Type B pancreatic cell (in vitro differentiated cells): ENCODE results near the gene TENM4. TPM values are rescaled to one million over a fixed set of nuclear protein-coding genes. Genes with fewer than 3 reads are reported as not detected.

Experiments
- DNase-seq: peaks from one replicate; pipeline ENCODE4 v3.0.0; 2021; ENCODE audit warnings: mixed read lengths; ENCODE audit not compliant: unreplicated experiment; ENCODE audit errors: extremely low spot score
- H3K27ac Mint-ChIP-seq: 2 replicates; pipeline ENCODE4 v1.8.0; 2021; ENCODE audit warnings: mild to moderate bottlenecking, mixed read lengths
- H3K27me3 Mint-ChIP-seq: 2 replicates; pipeline ENCODE4 v1.8.0; 2021; ENCODE audit warnings: mixed read lengths
- H3K36me3 Mint-ChIP-seq: 2 replicates; pipeline ENCODE4 v1.8.0; 2021; ENCODE audit warnings: mixed read lengths
- H3K4me1 Mint-ChIP-seq: one replicate; pipeline ENCODE4 v1.8.0; 2021; ENCODE audit warnings: mixed read lengths; ENCODE audit not compliant: unreplicated experiment
- H3K4me3 Mint-ChIP-seq: 2 replicates; pipeline ENCODE4 v1.8.0; 2021; ENCODE audit warnings: mild to moderate bottlenecking, mixed read lengths
- H3K9me3 Mint-ChIP-seq: 2 replicates; pipeline ENCODE4 v1.8.0; 2021; ENCODE audit warnings: mixed read lengths
- total RNA-seq: library from RNA; stranded (reverse); gene quantifications from 2 replicates; pipeline ENCODE4 v1.2.1, GENCODE V29; 2021; ENCODE audit warnings: low replicate concordance
- TF ChIP-seq, protein P1 (sequence below): fragments of 200-600 bp; sonication (generic); conservative IDR thresholded peaks from 2 replicates; pipeline ENCODE4 v1.5.0; 2021; ENCODE audit warnings: antibody characterized with exemption, mild to moderate bottlenecking

The TENM4 gene
- total RNA-seq, 1 donor from 2014 or later: 156 TPM

DNA sequence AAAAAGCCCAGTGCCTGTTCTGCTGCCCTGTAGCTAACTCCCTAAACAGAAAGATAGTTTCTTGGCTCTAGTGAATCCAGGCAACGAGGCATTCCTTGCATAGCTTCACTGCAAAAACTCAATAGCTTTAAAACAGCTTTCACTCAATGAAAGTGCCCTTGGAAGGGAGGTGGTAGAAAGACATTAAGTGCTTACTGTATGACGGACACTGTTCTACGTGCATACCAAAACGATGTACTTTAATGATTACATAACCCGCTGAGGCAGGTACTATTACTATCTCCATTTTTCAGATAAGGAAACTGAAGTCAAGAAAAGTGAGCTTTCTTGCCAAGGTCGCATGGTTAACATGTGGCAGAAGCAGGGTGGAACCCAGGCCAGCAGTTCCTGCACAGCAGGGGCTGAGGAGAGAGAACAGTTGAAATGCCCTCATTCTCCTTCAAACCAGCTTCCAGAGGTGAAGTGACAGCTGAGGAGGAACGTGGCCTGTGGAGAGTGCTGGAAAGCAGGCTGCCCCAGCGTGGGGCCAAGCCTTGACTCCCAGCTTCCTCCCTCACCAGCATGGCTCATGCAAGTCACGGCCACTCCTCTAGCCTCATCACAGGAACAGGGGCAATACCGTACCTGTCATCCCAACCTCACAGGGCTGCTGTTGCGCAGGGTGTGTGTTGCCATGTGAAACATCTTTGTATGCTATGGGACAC is 638.6 kb downstream of the TENM4 start:
- Mint-ChIP-seq H3K36me3 (peaks cover 23% of the 10 kb centered on the region), H3K27ac (peak overlapping the region; percentile 54), H3K4me3 (no peak overlapping the region), H3K9me3 (no peaks in the 10 kb centered on the region), H3K27me3 (no peaks in the 10 kb centered on the region), H3K4me1 (peaks cover 52% of the 10 kb centered on the region)
- TF ChIP-seq, protein P1, sequence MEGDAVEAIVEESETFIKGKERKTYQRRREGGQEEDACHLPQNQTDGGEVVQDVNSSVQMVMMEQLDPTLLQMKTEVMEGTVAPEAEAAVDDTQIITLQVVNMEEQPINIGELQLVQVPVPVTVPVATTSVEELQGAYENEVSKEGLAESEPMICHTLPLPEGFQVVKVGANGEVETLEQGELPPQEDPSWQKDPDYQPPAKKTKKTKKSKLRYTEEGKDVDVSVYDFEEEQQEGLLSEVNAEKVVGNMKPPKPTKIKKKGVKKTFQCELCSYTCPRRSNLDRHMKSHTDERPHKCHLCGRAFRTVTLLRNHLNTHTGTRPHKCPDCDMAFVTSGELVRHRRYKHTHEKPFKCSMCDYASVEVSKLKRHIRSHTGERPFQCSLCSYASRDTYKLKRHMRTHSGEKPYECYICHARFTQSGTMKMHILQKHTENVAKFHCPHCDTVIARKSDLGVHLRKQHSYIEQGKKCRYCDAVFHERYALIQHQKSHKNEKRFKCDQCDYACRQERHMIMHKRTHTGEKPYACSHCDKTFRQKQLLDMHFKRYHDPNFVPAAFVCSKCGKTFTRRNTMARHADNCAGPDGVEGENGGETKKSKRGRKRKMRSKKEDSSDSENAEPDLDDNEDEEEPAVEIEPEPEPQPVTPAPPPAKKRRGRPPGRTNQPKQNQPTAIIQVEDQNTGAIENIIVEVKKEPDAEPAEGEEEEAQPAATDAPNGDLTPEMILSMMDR: no peak
- DNase-seq: no peak

- H3K9me3 Mint-ChIP-seq: peaks cover 4% of the 10 kb centered on the region
- H3K4me3 Mint-ChIP-seq: peak overlapping the region; percentile 32
- peaks cover 57% of the 10 kb centered on the region for H3K4me1 Mint-ChIP-seq
- peak overlapping the region; percentile 54 for H3K27ac Mint-ChIP-seq
- TF ChIP-seq, protein P1: no peak
- peaks cover 21% of the 10 kb centered on the region for H3K36me3 Mint-ChIP-seq
- no peak for DNase-seq
- H3K27me3 Mint-ChIP-seq: no peaks in the 10 kb centered on the region
Measured at GRCh38 chr11:78801161-78801884, 639.5 kb downstream of the TENM4 start.

- H3K27me3 Mint-ChIP-seq: no peaks in the 10 kb centered on the region
- DNase-seq: no peak
- H3K27ac Mint-ChIP-seq: peak overlapping the region; percentile 54
- TF ChIP-seq, protein P1: no peak
- peaks cover 57% of the 10 kb centered on the region for H3K4me1 Mint-ChIP-seq
- no peak overlapping the region for H3K4me3 Mint-ChIP-seq
- peaks cover 19% of the 10 kb centered on the region for H3K36me3 Mint-ChIP-seq
- peaks cover 4% of the 10 kb centered on the region for H3K9me3 Mint-ChIP-seq
Measured at GRCh38 chr11:78800756-78801155, 640.1 kb downstream of the TENM4 start.

DNA sequence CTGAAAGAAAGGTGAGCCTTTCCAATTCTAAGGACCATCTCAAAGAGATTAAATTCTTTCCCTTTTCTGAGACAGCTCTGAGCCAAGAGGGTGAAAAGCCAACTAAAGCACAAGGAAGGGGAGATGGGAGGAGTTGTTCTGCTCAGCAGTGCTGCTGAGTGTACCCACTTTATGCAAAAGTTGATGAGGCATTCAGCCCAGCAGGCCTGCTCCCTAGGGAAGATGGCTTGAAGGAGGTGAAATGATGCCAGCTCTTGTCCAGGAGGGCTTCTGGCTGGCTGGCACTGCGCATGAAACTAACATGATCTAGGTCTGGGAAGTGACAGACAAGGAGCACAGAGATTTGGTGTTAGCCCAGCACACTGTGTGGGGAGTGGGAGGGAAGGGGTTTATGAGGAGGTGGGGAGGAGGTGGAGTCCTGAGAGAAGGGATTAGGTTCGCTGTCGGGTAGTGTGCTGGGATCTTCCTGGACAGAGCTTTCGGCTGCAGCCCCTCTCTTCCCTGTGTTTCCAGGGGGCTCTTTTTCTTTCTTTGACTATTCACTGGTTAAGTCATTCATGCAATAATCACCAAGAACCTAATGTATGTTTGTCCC is 640.6 kb downstream of the TENM4 start:
- TF ChIP-seq, protein P1: no peak
- Mint-ChIP-seq H3K27ac (peak overlapping the region; percentile 54), H3K27me3 (no peaks in the 10 kb centered on the region), H3K9me3 (peaks cover 4% of the 10 kb centered on the region), H3K4me1 (peaks cover 57% of the 10 kb centered on the region), H3K4me3 (no peak overlapping the region), H3K36me3 (peaks cover 19% of the 10 kb centered on the region)
- no peak for DNase-seq

DNA sequence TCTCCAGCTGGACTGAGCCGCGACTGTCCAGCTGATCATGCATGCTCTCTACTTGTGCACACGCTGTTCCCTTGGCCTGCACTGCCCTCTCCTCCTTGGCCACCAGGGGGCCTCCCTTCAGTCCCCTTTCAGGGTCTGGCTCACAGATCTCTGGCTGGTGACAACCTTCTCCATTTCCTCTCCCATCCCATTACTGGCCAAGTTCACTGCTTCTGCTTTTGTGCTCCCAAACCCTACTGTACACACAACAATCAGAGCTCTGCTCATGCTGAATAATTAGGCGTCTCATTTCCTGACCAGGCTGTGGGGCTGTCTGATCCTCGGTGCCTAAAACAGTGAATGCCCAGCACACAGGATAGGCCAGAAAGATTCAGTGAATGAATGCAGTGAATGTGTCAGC is 642.2 kb downstream of the TENM4 start:
- H3K36me3 Mint-ChIP-seq: peaks cover 29% of the 10 kb centered on the region
- peaks cover 4% of the 10 kb centered on the region for H3K9me3 Mint-ChIP-seq
- peaks cover 57% of the 10 kb centered on the region for H3K4me1 Mint-ChIP-seq
- H3K27me3 Mint-ChIP-seq: no peaks in the 10 kb centered on the region
- TF ChIP-seq, protein P1: peak; percentile 91
- peak overlapping the region; percentile 9 for H3K27ac Mint-ChIP-seq
- no peak overlapping the region for H3K4me3 Mint-ChIP-seq
- DNase-seq: no peak
